Measurements from ENCODE around the gene DLL4.
A peak's percentile ranks its signal among the peaks of the same experiment; 100 is the strongest.

Gene DLL4

GRCh38 chr15:40899536-40900207, 29.5 kb upstream of the DLL4 start:
- TF ChIP-seq CTCF (IDR thresholded peaks at IDR 0.05; ENCODE audit: low read depth, low read length), result no peak
- DNase-seq (ENCODE audit: low read depth in 2 of 2), result no peak
- H3K4me3 ChIP-seq (replicated peaks in 1 of 2; ENCODE audit: low read depth in 2 of 2, low read length in 2 of 2), result no peak overlapping the region

GRCh38 chr15:40900256-40901052, 28.7 kb upstream of the DLL4 start:
- no peak for DNase-seq (ENCODE audit: low read depth in 2 of 2)
- no peak for TF ChIP-seq CTCF (IDR thresholded peaks at IDR 0.05; ENCODE audit: low read depth, low read length)
- H3K4me3 ChIP-seq (replicated peaks in 1 of 2; ENCODE audit: low read depth in 2 of 2, low read length in 2 of 2), result no peak overlapping the region

GRCh38 chr15:40901053-40901443, 28.1 kb upstream of the DLL4 start:
- no peak for DNase-seq (ENCODE audit: low read depth in 2 of 2)
- no peak overlapping the region for H3K4me3 ChIP-seq (replicated peaks in 1 of 2; ENCODE audit: low read depth in 2 of 2, low read length in 2 of 2)
- no peak for TF ChIP-seq CTCF (IDR thresholded peaks at IDR 0.05; ENCODE audit: low read depth, low read length)

GRCh38 chr15:40902605-40903561, 26.3 kb upstream of the DLL4 start:
- DNase-seq (ENCODE audit: low read depth in 2 of 2), result peak; percentile 28 to 33
- H3K4me3 ChIP-seq (replicated peaks in 1 of 2; ENCODE audit: low read depth in 2 of 2, low read length in 2 of 2), result no peak overlapping the region
- TF ChIP-seq CTCF (IDR thresholded peaks at IDR 0.05; ENCODE audit: low read depth, low read length), result no peak

GRCh38 chr15:40904552-40905201, 24.5 kb upstream of the DLL4 start:
- TF ChIP-seq CTCF (IDR thresholded peaks at IDR 0.05; ENCODE audit: low read depth, low read length), result no peak

More at GRCh38 chr15:40904552-40905201, 24.5 kb upstream of the DLL4 start:
- DNase-seq (ENCODE audit: low read depth in 2 of 2), result no peak
- no peak overlapping the region for H3K4me3 ChIP-seq (replicated peaks in 1 of 2; ENCODE audit: low read depth in 2 of 2, low read length in 2 of 2)
